Cardiac fibroblast (primary cell): ENCODE results near the gene PARP4.
"Not testable (repeated sequence)": the region's sequence is repeated elsewhere in the genome, so short reads cannot be mapped to it uniquely, and the experiment has no call there.

Source experiments
- DNase-seq, 2 donors: peaks; one replicate each; pipeline versions ENCODE4 v3.0.0 to v3.0.0-alpha.2; 2010; ENCODE audit warnings: low read depth in 2 of 2
- H3K4me3 ChIP-seq, 2 donors: replicated peaks in 1 of 2; 1 replicate in 1 of 2; 2 replicates in 1 of 2; pipeline ENCODE4 v1.5.1; 2011; ENCODE audit warnings: low read depth in 2 of 2, low read length in 2 of 2, mild to moderate bottlenecking in 2 of 2, moderate library complexity in 1 of 2
- CTCF ChIP-seq: IDR thresholded peaks from one replicate; pipeline ENCODE4 v1.5.1; 2011; ENCODE audit warnings: low read depth, mild to moderate bottlenecking, low read length, inconsistent platforms

PARP4 gene

DNA sequence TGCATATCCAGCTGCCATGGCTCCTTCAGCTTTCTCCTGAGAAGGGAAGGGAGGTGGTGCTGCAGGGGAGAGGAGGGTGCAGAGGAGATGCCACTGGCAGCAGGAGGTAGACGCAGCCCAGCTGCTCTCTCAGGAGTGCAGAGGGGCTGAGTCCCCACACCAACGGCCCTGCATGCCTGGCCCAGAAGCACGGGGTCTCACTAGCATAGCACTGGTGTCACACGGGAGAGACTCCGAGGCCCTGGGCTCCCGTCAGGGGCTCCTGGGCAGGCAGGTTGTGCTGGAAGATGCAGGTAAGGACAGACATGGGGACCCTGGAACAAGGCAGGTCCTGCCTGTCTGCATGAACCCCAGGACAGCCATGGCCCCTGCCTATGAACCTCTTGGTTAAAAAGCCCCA is 123.1 kb downstream of the PARP4 start:
- TF ChIP-seq CTCF = no peak
- H3K4me3 ChIP-seq = no peak overlapping the region
- DNase-seq = no peak

GRCh38 chr13:24388743-24389142 is 123.8 kb downstream of the PARP4 start:
- not testable (repeated sequence) for H3K4me3 ChIP-seq, DNase-seq

GRCh38 chr13:24386816-24387708 is 125.5 kb downstream of the PARP4 start:
- no peak for DNase-seq
- TF ChIP-seq CTCF = no peak
- H3K4me3 ChIP-seq = no peak overlapping the region

DNA sequence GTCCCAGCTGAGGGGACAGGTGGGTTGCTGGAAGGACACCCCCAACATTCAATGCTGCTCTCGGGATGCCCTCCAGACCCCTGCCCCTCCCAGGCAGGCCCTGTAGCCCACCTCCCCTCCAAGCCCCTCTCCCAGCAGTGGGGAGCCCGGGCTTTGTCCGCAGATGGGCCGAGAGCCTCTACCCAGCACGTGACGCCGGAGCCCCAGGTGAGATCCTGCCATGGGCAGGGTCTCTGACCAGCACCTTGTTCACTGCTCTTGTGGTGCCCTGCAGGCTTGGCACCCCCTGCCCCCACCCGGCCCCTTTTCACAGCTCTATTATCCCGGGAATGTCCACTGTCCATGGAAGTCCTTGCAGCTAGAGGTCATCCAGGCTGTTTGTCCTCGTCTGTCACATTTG is 126.7 kb downstream of the PARP4 start:
- no peak for DNase-seq
- no peak overlapping the region for H3K4me3 ChIP-seq
- no peak for TF ChIP-seq CTCF

DNA sequence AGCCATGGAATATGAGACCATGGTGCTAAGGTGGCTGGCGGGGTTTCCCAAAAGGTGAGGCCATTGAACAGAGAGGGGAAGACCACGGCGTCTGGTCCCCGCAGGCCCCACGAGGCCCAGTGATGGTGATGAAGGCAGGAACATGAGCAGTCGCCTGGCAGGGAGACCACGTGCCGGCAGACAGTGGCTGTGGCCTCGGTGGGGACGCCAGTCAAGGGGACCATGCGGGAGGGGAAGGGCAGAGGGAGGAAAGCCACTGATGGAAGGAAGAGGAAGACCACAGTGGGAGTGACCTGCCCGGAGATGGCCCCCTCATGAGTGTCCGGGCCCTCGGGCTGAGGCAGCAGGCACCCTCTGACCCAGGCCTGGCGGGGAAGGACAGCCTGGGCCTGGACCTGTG is 127.6 kb downstream of the PARP4 start:
- DNase-seq, H3K4me3 ChIP-seq: not testable (repeated sequence)

DNA sequence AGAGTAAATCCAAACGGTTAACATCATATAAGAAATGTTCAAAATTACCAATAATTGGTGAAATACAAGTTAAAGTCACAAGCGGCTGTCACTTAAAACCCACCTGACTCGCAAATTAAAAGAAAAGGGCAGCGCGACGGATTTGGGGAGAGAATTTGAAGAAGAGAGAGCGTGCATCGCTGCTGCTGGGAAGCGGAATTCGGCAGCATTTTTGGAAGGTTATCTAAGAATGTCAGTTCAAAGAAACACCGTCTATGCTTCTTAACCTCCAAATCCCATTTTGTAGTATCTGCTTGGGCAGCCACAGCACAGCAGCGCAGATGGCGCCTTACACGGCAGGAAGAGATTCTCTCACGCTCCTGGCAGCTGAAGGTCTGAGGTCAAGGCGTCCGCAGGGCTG is 128.5 kb downstream of the PARP4 start:
- H3K4me3 ChIP-seq, DNase-seq: not testable (repeated sequence)

GRCh38 chr13:24381541-24382265 is 130.9 kb downstream of the PARP4 start:
- peak; percentile 32 to 52 for DNase-seq

DNA sequence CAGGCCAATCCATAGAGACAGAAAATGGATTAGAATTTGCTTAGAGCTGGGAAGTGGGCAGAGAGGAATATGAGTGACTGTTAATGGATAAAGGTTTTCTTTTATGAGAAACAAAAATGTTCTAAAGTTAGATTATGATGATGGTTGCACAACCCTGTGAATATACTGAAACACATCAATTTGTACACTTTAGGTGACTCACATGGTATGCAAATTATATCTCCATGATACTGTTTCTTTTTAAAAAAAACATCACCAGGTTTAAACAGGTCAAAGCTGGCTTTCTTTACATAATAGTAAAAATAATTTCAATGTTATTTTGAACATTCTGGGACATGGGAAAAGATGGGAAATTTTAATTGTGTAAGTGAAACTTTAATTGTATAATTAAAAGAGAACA is 131.7 kb downstream of the PARP4 start:
- H3K4me3 ChIP-seq = not testable (repeated sequence)
- DNase-seq = peak in 1 of 2 donors; percentile 22

More at GRCh38 chr13:24381541-24382265, 130.9 kb downstream of the PARP4 start:
- TF ChIP-seq CTCF = no peak
- H3K4me3 ChIP-seq = no peak overlapping the region

DNA sequence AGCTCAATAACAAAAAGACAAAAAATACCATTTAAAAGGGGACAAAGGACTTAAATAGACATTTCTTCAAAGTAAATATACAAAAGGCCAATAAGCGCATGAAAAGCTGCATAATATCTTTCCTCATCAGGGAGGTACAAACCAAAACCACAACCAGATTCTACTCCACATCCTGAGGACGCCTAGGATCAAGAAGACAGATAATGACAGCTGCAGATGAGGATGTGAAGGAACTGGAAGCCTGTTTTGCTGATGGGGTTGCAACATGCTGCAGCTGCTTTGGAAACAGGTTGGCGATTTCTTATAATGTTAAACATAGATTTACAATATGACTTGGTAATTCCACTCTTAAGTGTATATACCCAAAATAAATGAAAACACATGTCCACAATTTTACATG is 132.4 kb downstream of the PARP4 start:
- not testable (repeated sequence) for H3K4me3 ChIP-seq, DNase-seq

GRCh38 chr13:24371273-24371672 is 141.3 kb downstream of the PARP4 start:
- not testable (repeated sequence) for H3K4me3 ChIP-seq, DNase-seq
